Liver (tissue), 9 donors: ENCODE results near the gene CDK5RAP3. TPM values are rescaled to one million over a fixed set of nuclear protein-coding genes. Genes with fewer than 3 reads are reported as not detected.
A peak's percentile ranks its signal among the peaks of the same experiment; 100 is the strongest.

Experiments
- DNase-seq: peaks from one replicate; pipeline ENCODE4 v3.0.0-alpha.2; 2017; ENCODE audit warnings: low spot score
- H3K27ac ChIP-seq, 2 donors: one replicate each; pipeline ENCODE4 v1.7.0; 2013; ENCODE audit warnings: inconsistent platforms in 2 of 2, low read length in 2 of 2, control low read depth in 1 of 2, low read depth in 1 of 2, mild to moderate bottlenecking in 1 of 2
- H3K27me3 ChIP-seq, 4 donors: one replicate each; pipeline versions ENCODE4 v1.6.1 to v1.7.0; 2013; ENCODE audit warnings: low read length in 3 of 4, inconsistent platforms in 1 of 4, mild to moderate bottlenecking in 1 of 4, moderate library complexity in 1 of 4; ENCODE audit not compliant: control insufficient read depth in 4 of 4, insufficient read depth in 4 of 4
- H3K36me3 ChIP-seq, 4 donors: one replicate each; pipeline versions ENCODE4 v1.6.1 to v1.7.0; 2013; ENCODE audit warnings: low read length in 3 of 4, mild to moderate bottlenecking in 3 of 4, low read depth in 1 of 4, moderate library complexity in 1 of 4; ENCODE audit not compliant: control insufficient read depth in 4 of 4, insufficient read depth in 3 of 4
- H3K4me1 ChIP-seq, 4 donors: one replicate each; pipeline versions ENCODE4 v1.6.1 to v1.7.0; 2013; ENCODE audit warnings: low read length in 3 of 4, mild to moderate bottlenecking in 3 of 4, moderate library complexity in 1 of 4; ENCODE audit not compliant: control insufficient read depth in 4 of 4, insufficient read depth in 4 of 4
- H3K4me3 ChIP-seq, 3 donors: one replicate each; pipeline versions ENCODE4 v1.6.1 to v1.7.0; 2013; ENCODE audit warnings: low read length in 3 of 3, control low read depth in 1 of 3, low read depth in 1 of 3, mild to moderate bottlenecking in 1 of 3
- H3K9ac ChIP-seq, 2 donors: one replicate each; pipeline ENCODE4 v1.7.0; 2013; ENCODE audit warnings: low read length in 2 of 2, mild to moderate bottlenecking in 2 of 2, moderate library complexity in 2 of 2, control low read depth in 1 of 2, low read depth in 1 of 2
- H3K9me3 ChIP-seq, 4 donors: one replicate each; pipeline versions ENCODE4 v1.6.1 to v1.7.0; 2013; ENCODE audit warnings: low read length in 3 of 4; ENCODE audit not compliant: control insufficient read depth in 4 of 4
- ATF3 ChIP-seq: IDR thresholded peaks from 2 replicates; pipeline ENCODE4 v1.6.1; 2016; ENCODE audit warnings: antibody characterized with exemption
- EGR1 ChIP-seq, 2 donors: IDR thresholded peaks; 2 replicates each; pipeline ENCODE4 v1.6.1; 2016 to 2018; ENCODE audit warnings: antibody characterized with exemption in 2 of 2, low read depth in 2 of 2
- FOXA1 ChIP-seq: IDR thresholded peaks from 2 replicates; pipeline ENCODE4 v1.6.1; 2016; ENCODE audit warnings: antibody characterized with exemption
- FOXA2 ChIP-seq: IDR thresholded peaks from 2 replicates; pipeline ENCODE4 v1.6.1; 2016; ENCODE audit warnings: antibody characterized with exemption
- HNF4A ChIP-seq, 2 donors: conservative IDR thresholded peaks; 2 replicates each; pipeline ENCODE4 v1.6.1; 2016; ENCODE audit warnings: antibody characterized with exemption in 2 of 2, mild to moderate bottlenecking in 2 of 2
- HNF4G ChIP-seq: IDR thresholded peaks from 2 replicates; pipeline ENCODE4 v1.6.1; 2016; ENCODE audit warnings: antibody characterized with exemption
- JUND ChIP-seq, 2 donors: IDR thresholded peaks; 2 replicates each; pipeline ENCODE4 v1.6.1; 2016; ENCODE audit warnings: antibody characterized with exemption in 2 of 2
- MAX ChIP-seq: IDR thresholded peaks from 2 replicates; pipeline ENCODE4 v1.6.1; 2016; ENCODE audit warnings: antibody characterized with exemption
- NR2F2 ChIP-seq: IDR thresholded peaks from 2 replicates; pipeline ENCODE4 v1.6.1; 2016; ENCODE audit warnings: antibody characterized with exemption
- RAD21 ChIP-seq, 2 donors: IDR thresholded peaks; 2 replicates each; pipeline ENCODE4 v1.6.1; 2016; ENCODE audit warnings: antibody characterized with exemption in 2 of 2, mild to moderate bottlenecking in 2 of 2
- TAF1 ChIP-seq: conservative IDR thresholded peaks from 2 replicates; pipeline ENCODE4 v1.6.1; 2016; ENCODE audit warnings: antibody characterized with exemption, mild to moderate bottlenecking
- YY1 ChIP-seq: IDR thresholded peaks from 2 replicates; pipeline ENCODE4 v1.6.1; 2016; ENCODE audit warnings: antibody characterized with exemption, mild to moderate bottlenecking
- ZBTB33 ChIP-seq: IDR thresholded peaks from 2 replicates; pipeline ENCODE4 v1.6.1; 2016; ENCODE audit warnings: antibody characterized with exemption
- WGBS: extraction: QIAGEN DNeasy Blood & Tissue Kit; methylation state at CpG from one replicate; pipeline ENCODE4 v1.1.7; 2013; 5-methylcytosine and 5-hydroxymethylcytosine counted together
- polyA plus RNA-seq, 2 donors: library from polyadenylated mRNA; stranded (reverse) in 1 of 2; unstranded in 1 of 2; fragments of 200-250 nt in 1 of 2; fragments of >200 nt in 1 of 2; fragmentation: Nextera tagmentation in 1 of 2; extraction: Ambion mirVana in 1 of 2; gene quantifications; one replicate each; pipeline versions ENCODE4 v1.2.1 to v1.2.3, GENCODE V29; 2013 to 2015
- total RNA-seq, 2 donors: library from RNA; depleted of rRNA; stranded (reverse); fragments of >200 nt; gene quantifications; one replicate each; pipeline ENCODE4 v1.2.3, GENCODE V29; 2014
- donor health status: healthy.
- donor health status: healthy.
- donor health status: healthy.
- donor health status: healthy.
- donor health status: healthy.

CDK5RAP3 gene
- total and polyA plus RNA-seq, 4 donors, result 44.6 to 120 (median 74.7) TPM

- H3K27ac ChIP-seq, result no peak overlapping the region
- whole genome bisulfite sequencing, result 77% methylated on average over 8 of the region's 8 CpGs
- no peak overlapping the region for H3K9ac ChIP-seq
- H3K4me3 ChIP-seq, result no peak overlapping the region
- TF ChIP-seq HNF4A (conservative IDR thresholded peaks at IDR 0.05), result peak in 1 of 2 donors; percentile 28
- TF ChIP-seq ATF3, result no peak
- no peaks in the 10 kb centered on the region for H3K36me3 ChIP-seq
- no peaks in the 10 kb centered on the region for H3K9me3 ChIP-seq
- peaks cover 13 to 28% (median 24%) of the 10 kb centered on the region in 4 donors for H3K4me1 ChIP-seq
- no peaks in the 10 kb centered on the region for H3K27me3 ChIP-seq
- no peak for DNase-seq
Measured at GRCh38 chr17:47959825-47960655, 10.9 kb upstream of the CDK5RAP3 start.

GRCh38 chr17:47961406-47961805, 9.5 kb upstream of the CDK5RAP3 start:
- Histone ChIP-seq H3K9me3 (no peaks in the 10 kb centered on the region), H3K27ac (no peak overlapping the region), H3K4me1 (peaks cover 10 to 23% (median 16%) of the 10 kb centered on the region in 4 donors), H3K4me3 (no peak overlapping the region), H3K27me3 (no peaks in the 10 kb centered on the region), H3K36me3 (no peaks in the 10 kb centered on the region), H3K9ac (no peak overlapping the region)
- DNase-seq, result no peak
- 90% methylated on average over 6 of the region's 6 CpGs for WGBS
- TF ChIP-seq MAX, result no peak
- no peak for TF ChIP-seq RAD21 (IDR thresholded peaks at IDR 0.05)
- no peak for TF ChIP-seq NR2F2
- TF ChIP-seq ZBTB33, result no peak
- no peak for TF ChIP-seq EGR1 (IDR thresholded peaks at IDR 0.05; ENCODE audit: low read depth in 2 of 2)
- TF ChIP-seq FOXA2, result no peak
- TF ChIP-seq ATF3, result no peak
- TF ChIP-seq HNF4A (conservative IDR thresholded peaks at IDR 0.05), result no peak
- no peak for TF ChIP-seq TAF1
- TF ChIP-seq HNF4G, result no peak
- TF ChIP-seq JUND (IDR thresholded peaks at IDR 0.05), result no peak

GRCh38 chr17:47962901-47963300, 8.0 kb upstream of the CDK5RAP3 start:
- DNase-seq, result no peak

More at GRCh38 chr17:47962901-47963300, 8.0 kb upstream of the CDK5RAP3 start:
- Histone ChIP-seq H3K27me3 (no peaks in the 10 kb centered on the region), H3K9me3 (no peaks in the 10 kb centered on the region), H3K4me1 (peaks cover 1 to 13% (median 5%) of the 10 kb centered on the region in 4 donors), H3K4me3 (no peak overlapping the region), H3K9ac (no peak overlapping the region), H3K36me3 (no peaks in the 10 kb centered on the region), H3K27ac (no peak overlapping the region)
- 81% methylated on average over 3 of the region's 3 CpGs for WGBS
- TF ChIP-seq EGR1 (IDR thresholded peaks at IDR 0.05; ENCODE audit: low read depth in 2 of 2) (no peak), ATF3 (no peak), FOXA1 (no peak), HNF4A (conservative IDR thresholded peaks at IDR 0.05) (no peak), YY1 (no peak), FOXA2 (no peak), MAX (no peak)
